AG04450 (cell line): ENCODE measurements around the gene ARMC5. TPM values are rescaled to one million over a fixed set of nuclear protein-coding genes. Genes with fewer than 3 reads are reported as not detected.

Experiments used
- CTCF ChIA-PET: fragments of 300-600, 350-600 bp; formaldehyde crosslinking; extraction: SDS; loops from one replicate; lab custom pipeline; 2022; ENCODE audit warnings: antibody characterized with exemption, inconsistent platforms; lab: Charles Lee
- POLR2A ChIA-PET: fragments of 350-600 bp; formaldehyde crosslinking; extraction: SDS; loops from one replicate; lab custom pipeline; 2021; ENCODE audit warnings: antibody characterized with exemption, inconsistent platforms; lab: Yijun Ruan, JAX
- DNase-seq: peaks from one replicate; pipeline ENCODE4 v3.0.0-alpha.2; 2011; ENCODE audit warnings: low read depth, low spot score
- H3K27ac ChIP-seq: one replicate; pipeline ENCODE4 v1.5.1; 2012; ENCODE audit warnings: low read depth, low read length, control low read depth
- H3K27me3 ChIP-seq: one replicate; pipeline ENCODE4 v1.6.0; 2012; ENCODE audit warnings: low read length; ENCODE audit not compliant: control insufficient read depth, insufficient read depth
- H3K4me3 ChIP-seq: 2 replicates; pipeline ENCODE4 v1.5.1; 2011; ENCODE audit warnings: mild to moderate bottlenecking, low read depth, low read length, control low read depth
- H3K9me3 ChIP-seq: 2 replicates; pipeline ENCODE4 v1.5.1; 2012; ENCODE audit warnings: low read length; ENCODE audit not compliant: control insufficient read depth, insufficient read depth
- polyA plus RNA-seq: library from polyadenylated mRNA; depleted of rRNA; stranded (reverse); fragments of >200 nt; gene quantifications from 2 replicates; pipeline ENCODE4 v1.2.3, GENCODE V29; 2011
- TF ChIP-seq, protein P1 (sequence below): IDR thresholded peaks from 2 replicates; pipeline ENCODE4 v1.5.1; 2011; ENCODE audit warnings: low read depth, low read length, control low read depth, inconsistent platforms

Gene ARMC5
- polyA plus RNA-seq, 1 experiment = 2.9 TPM

DNA sequence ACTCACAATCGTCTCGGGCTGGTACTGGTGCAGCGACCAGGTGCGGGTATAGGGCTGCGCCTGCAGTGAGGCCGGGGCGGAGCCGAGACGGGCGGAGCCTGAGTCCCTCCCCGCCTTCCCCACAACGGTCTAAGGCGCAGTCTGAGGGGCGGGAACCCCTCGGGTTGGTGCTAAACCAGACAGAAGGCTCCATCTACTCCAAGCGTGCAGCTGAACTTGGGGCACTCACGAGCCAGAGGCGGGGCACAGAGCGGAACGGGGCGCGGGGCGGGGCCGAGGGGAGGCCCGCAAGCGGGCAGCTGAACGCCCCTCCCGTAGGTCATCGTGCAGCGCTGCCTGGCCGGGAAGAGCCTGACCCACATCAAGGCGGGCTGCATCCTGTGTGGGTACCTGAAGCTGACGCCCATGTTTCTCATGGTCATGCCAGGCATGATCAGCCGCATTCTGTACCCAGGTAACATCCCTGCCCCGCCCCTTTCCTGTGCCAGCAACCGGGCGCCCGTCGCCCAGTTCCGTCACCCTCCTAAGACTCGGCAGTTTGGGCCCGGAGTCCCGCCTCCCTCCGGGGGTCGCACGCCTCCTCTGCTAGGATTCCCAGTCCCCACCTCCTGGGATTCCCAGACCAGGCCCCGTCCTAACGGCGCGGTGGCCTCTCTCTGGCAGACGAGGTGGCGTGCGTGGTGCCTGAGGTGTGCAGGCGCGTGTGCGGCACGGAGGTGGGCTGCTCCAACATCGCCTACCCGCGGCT lies 28.6 kb downstream of the ARMC5 start:
- DNase-seq = no peak
- H3K27me3 ChIP-seq = peaks cover 28% of the 10 kb centered on the region
- H3K27ac ChIP-seq = no peak overlapping the region
- TF ChIP-seq, protein P1, sequence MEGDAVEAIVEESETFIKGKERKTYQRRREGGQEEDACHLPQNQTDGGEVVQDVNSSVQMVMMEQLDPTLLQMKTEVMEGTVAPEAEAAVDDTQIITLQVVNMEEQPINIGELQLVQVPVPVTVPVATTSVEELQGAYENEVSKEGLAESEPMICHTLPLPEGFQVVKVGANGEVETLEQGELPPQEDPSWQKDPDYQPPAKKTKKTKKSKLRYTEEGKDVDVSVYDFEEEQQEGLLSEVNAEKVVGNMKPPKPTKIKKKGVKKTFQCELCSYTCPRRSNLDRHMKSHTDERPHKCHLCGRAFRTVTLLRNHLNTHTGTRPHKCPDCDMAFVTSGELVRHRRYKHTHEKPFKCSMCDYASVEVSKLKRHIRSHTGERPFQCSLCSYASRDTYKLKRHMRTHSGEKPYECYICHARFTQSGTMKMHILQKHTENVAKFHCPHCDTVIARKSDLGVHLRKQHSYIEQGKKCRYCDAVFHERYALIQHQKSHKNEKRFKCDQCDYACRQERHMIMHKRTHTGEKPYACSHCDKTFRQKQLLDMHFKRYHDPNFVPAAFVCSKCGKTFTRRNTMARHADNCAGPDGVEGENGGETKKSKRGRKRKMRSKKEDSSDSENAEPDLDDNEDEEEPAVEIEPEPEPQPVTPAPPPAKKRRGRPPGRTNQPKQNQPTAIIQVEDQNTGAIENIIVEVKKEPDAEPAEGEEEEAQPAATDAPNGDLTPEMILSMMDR = no peak
- CTCF ChIA-PET = interaction anchor here (1.8 kb wide), 1 partner anchor 27 kb away, joined by 5 read pairs; no protein-coding TSS in a partner anchor
- no peaks in the 10 kb centered on the region; the same call in 1 of the 2 replicates for H3K9me3 ChIP-seq
- H3K4me3 ChIP-seq = peak overlapping the region; percentile 56
- POLR2A ChIA-PET = interaction anchor here (0.5 to 1.0 kb wide), 5 partner anchors 19 to 564 kb away, joined by 3 to 4 read pairs (median 3); partner anchors contain the start of gene FBXL19

DNA sequence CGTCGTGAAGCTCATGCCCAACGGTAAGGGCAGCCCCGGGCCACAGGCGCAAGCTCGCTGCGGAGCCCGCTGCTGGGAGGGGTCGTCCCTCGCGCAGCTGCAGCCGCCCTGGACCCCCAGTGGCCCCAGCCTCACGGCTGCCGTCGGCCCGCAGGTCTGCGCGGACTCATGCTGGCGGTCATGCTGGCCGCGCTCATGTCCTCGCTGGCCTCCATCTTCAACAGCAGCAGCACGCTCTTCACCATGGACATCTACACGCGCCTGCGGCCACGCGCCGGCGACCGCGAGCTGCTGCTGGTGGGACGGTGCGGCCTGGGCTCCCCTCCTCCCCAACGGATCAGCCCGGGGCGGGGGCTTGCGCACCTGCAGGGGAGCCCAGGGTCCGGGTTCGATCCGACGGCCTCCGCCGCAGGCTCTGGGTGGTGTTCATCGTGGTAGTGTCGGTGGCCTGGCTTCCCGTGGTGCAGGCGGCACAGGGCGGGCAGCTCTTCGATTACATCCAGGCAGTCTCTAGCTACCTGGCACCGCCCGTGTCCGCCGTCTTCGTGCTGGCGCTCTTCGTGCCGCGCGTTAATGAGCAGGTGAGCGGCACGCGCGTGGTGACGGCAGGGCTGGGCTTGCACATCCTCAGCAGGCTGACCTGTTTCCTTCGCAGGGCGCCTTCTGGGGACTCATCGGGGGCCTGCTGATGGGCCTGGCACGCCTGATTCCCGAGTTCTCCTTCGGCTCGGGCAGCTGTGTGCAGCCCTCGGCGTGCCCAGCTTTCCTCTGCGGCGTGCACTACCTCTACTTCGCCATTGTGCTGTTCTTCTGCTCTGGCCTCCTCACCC lies 29.4 kb downstream of the ARMC5 start:
- H3K4me3 ChIP-seq = peak overlapping the region; percentile 56
- ChIA-PET CTCF (interaction anchor here (1.8 kb wide), 1 partner anchor 28 kb away, joined by 5 read pairs; no protein-coding TSS in a partner anchor), POLR2A (interaction anchor here (0.6 to 1.0 kb wide), 4 partner anchors 19 to 565 kb away, joined by 3 to 4 read pairs (median 4); partner anchors contain the start of gene FBXL19)
- TF ChIP-seq, protein P1 = no peak
- peaks cover 28% of the 10 kb centered on the region for H3K27me3 ChIP-seq
- H3K9me3 ChIP-seq = no peaks in the 10 kb centered on the region; the same call in 1 of the 2 replicates
- no peak overlapping the region for H3K27ac ChIP-seq
- DNase-seq = no peak

DNA sequence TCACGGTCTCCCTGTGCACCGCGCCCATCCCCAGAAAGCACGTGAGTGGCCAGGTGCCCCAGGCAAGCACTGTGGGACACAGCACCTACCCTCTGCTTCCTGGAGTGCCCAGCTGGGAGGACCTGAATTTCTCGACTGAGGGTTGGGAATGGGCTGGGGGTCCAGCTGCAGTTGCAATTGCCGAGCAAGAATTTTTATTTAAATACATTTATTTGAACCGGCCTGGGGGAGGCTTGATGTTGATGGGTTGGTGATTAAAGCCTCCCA lies 29.9 kb downstream of the ARMC5 start:
- no peak overlapping the region for H3K4me3 ChIP-seq
- peaks cover 28% of the 10 kb centered on the region for H3K27me3 ChIP-seq
- POLR2A ChIA-PET = no interaction called here
- no peak for DNase-seq
- H3K9me3 ChIP-seq = no peaks in the 10 kb centered on the region; the same call in 1 of the 2 replicates
- TF ChIP-seq, protein P1 = no peak
- H3K27ac ChIP-seq = no peak overlapping the region
- CTCF ChIA-PET = no interaction called here

DNA sequence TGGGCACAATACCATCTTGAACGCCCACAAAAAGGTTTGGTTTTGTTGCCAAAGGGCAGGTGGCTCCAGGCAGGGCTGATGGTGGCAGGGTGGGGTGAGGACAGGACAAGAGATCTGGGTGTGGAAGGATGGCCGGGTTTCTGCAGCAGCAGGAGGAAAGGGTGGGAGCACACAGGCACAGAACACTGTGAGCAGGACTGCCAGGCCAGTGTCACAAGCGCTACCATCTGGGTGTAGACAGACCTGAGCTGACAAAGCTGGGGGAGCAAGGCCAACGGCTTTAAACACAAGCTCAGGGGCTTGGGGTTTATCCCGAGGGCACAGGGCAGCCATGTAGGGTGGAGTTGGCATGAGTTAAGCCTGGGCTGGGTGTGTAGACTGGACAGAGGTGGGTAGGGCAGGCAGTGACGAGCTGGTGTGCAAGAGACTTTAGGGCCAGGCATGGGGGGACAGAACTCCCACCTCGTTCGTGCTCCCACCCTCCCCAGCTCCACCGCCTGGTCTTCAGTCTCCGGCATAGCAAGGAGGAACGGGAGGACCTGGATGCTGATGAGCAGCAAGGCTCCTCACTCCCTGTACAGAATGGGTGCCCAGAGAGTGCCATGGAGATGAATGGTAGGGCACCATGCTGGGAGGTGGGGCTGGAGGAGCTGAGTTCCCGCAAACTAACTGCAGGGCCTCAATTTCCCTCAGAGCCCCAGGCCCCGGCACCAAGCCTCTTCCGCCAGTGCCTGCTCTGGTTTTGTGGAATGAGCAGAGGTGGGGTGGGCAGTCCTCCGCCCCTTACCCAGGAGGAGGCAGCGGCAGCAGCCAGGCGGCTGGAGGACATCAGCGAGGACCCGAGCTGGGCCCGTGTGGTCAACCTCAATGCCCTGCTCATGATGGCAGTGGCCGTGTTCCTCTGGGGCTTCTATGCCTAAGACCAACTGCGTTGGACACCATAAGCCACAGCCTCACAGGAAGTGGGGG lies 30.6 kb downstream of the ARMC5 start:
- H3K4me3 ChIP-seq = no peak overlapping the region
- DNase-seq = no peak
- peaks cover 26% of the 10 kb centered on the region for H3K27me3 ChIP-seq
- TF ChIP-seq, protein P1 = no peak
- ChIA-PET CTCF (interaction anchor here (1.3 kb wide), 1 partner anchor 30 kb away, joined by 3 read pairs; no protein-coding TSS in a partner anchor), POLR2A (interaction anchor here (0.6 to 0.7 kb wide), 2 partner anchors 9 to 11 kb away, joined by 3 to 6 read pairs; no protein-coding TSS in a partner anchor)
- no peak overlapping the region for H3K27ac ChIP-seq
- no peaks in the 10 kb centered on the region; the same call in 1 of the 2 replicates for H3K9me3 ChIP-seq
